H9 (cell line): ENCODE measurements around the gene RFNG. TPM values are rescaled to one million over a fixed set of nuclear protein-coding genes. Genes with fewer than 3 reads are reported as not detected.

Source experiments
- DNase-seq: peaks from one replicate; pipeline ENCODE4 v3.0.0-alpha.2; 2017
- H2AFZ ChIP-seq: one replicate; pipeline ENCODE4 v1.6.1; 2013; ENCODE audit warnings: mild to moderate bottlenecking, low read length, control low read depth, moderate library complexity
- H2AK5ac ChIP-seq: 2 replicates; pipeline ENCODE4 v1.6.1; 2013; ENCODE audit warnings: low read length, control low read depth, mixed read lengths; ENCODE audit not compliant: insufficient read length
- H2BK120ac ChIP-seq: one replicate; pipeline ENCODE4 v1.6.1; 2013; ENCODE audit warnings: low read depth, mild to moderate bottlenecking, low read length, control low read depth, inconsistent platforms; ENCODE audit not compliant: poor library complexity, severe bottlenecking
- H2BK12ac ChIP-seq: 2 replicates; pipeline ENCODE4 v1.6.1; 2013; ENCODE audit warnings: low read length, control low read depth, mixed read lengths, low read depth; ENCODE audit not compliant: insufficient read length
- H2BK15ac ChIP-seq: 2 replicates; pipeline ENCODE4 v1.6.1; 2013; ENCODE audit warnings: low read depth, low read length, control low read depth
- H2BK20ac ChIP-seq: one replicate; pipeline ENCODE4 v1.6.1; 2013; ENCODE audit warnings: low read depth, mild to moderate bottlenecking, low read length, control low read depth, inconsistent platforms; ENCODE audit not compliant: poor library complexity, severe bottlenecking
- H2BK5ac ChIP-seq: 2 replicates; pipeline ENCODE4 v1.6.1; 2013; ENCODE audit warnings: low read length, control low read depth, mixed read lengths; ENCODE audit not compliant: insufficient read length
- H3K14ac ChIP-seq: 2 replicates; pipeline ENCODE4 v1.6.1; 2013; ENCODE audit warnings: low read length, control low read depth; ENCODE audit not compliant: insufficient read depth
- H3K18ac ChIP-seq: 2 replicates; pipeline ENCODE4 v1.6.1; 2013; ENCODE audit warnings: low read depth, mild to moderate bottlenecking, mixed read lengths, low read length, control low read depth; ENCODE audit not compliant: insufficient read length
- H3K23ac ChIP-seq: 2 replicates; pipeline ENCODE4 v1.6.1; 2013; ENCODE audit warnings: low read length, control low read depth, mixed read lengths, low read depth; ENCODE audit not compliant: insufficient read length
- H3K23me2 ChIP-seq: 2 replicates; pipeline ENCODE4 v1.6.1; 2013; ENCODE audit warnings: low read depth, mild to moderate bottlenecking, mixed read lengths, low read length, control low read depth; ENCODE audit not compliant: insufficient read length, poor library complexity, severe bottlenecking
- H3K27ac ChIP-seq: 2 replicates; pipeline ENCODE4 v1.5.1; 2013; ENCODE audit warnings: low read length, control low read depth, mixed read lengths, low read depth; ENCODE audit not compliant: insufficient read length
- H3K27me3 ChIP-seq: 2 replicates; pipeline ENCODE4 v1.6.1; 2013; ENCODE audit warnings: low read length, control low read depth, inconsistent platforms; ENCODE audit not compliant: insufficient read depth
- H3K4ac ChIP-seq: 2 replicates; pipeline ENCODE4 v1.6.1; 2013; ENCODE audit warnings: low read depth, mild to moderate bottlenecking, control low read depth, inconsistent platforms, low read length, moderate library complexity
- H3K4me1 ChIP-seq: 2 replicates; pipeline ENCODE4 v1.6.1; 2013; ENCODE audit warnings: low read length, control low read depth, inconsistent platforms; ENCODE audit not compliant: insufficient read depth
- H3K4me2 ChIP-seq: 2 replicates; pipeline ENCODE4 v1.6.1; 2013; ENCODE audit warnings: low read length, control low read depth, mixed read lengths; ENCODE audit not compliant: insufficient read length, insufficient read depth
- H3K56ac ChIP-seq: 2 replicates; pipeline ENCODE4 v1.6.1; 2013; ENCODE audit warnings: low read depth, mild to moderate bottlenecking, mixed read lengths, low read length, control low read depth; ENCODE audit not compliant: insufficient read length
- H3K79me1 ChIP-seq: 2 replicates; pipeline ENCODE4 v1.6.1; 2013; ENCODE audit warnings: low read depth, mild to moderate bottlenecking, moderate library complexity, low read length, control low read depth, inconsistent platforms; ENCODE audit not compliant: insufficient read depth, poor library complexity, severe bottlenecking
- H3K79me2 ChIP-seq: 2 replicates; pipeline ENCODE4 v1.6.1; 2013; ENCODE audit warnings: low read length, control low read depth, inconsistent platforms; ENCODE audit not compliant: insufficient read depth
- H3K9ac ChIP-seq: 2 replicates; pipeline ENCODE4 v1.6.1; 2013; ENCODE audit warnings: low read length, control low read depth, mixed read lengths; ENCODE audit not compliant: insufficient read length; ENCODE audit errors: extremely low read depth
- H3K9me3 ChIP-seq: one replicate; pipeline ENCODE4 v1.6.1; 2013; ENCODE audit warnings: low read depth, low read length, inconsistent platforms; ENCODE audit not compliant: control insufficient read depth
- H3T11ph ChIP-seq: one replicate; pipeline ENCODE4 v1.6.1; 2013; ENCODE audit warnings: mild to moderate bottlenecking, low read length, control low read depth, inconsistent platforms
- H4K20me1 ChIP-seq: one replicate; pipeline ENCODE4 v1.6.1; 2013; ENCODE audit not compliant: control insufficient read depth, insufficient read length, insufficient read depth
- H4K5ac ChIP-seq: 2 replicates; pipeline ENCODE4 v1.6.1; 2013; ENCODE audit warnings: low read depth, mild to moderate bottlenecking, mixed read lengths, low read length, control low read depth; ENCODE audit not compliant: insufficient read length
- H4K8ac ChIP-seq: replicated peaks from 2 replicates; pipeline ENCODE4 v1.6.1; 2013; ENCODE audit warnings: low read length, control low read depth, mixed read lengths, low read depth; ENCODE audit not compliant: insufficient read length
- H4K91ac ChIP-seq: 2 replicates; pipeline ENCODE4 v1.6.1; 2013; ENCODE audit warnings: low read depth, mild to moderate bottlenecking, moderate library complexity, mixed read lengths, low read length, control low read depth; ENCODE audit not compliant: insufficient read length
- H3K27ac Mint-ChIP-seq, 3 experiments: 2 replicates in 2 of 3; 3 replicates in 1 of 3; pipeline ENCODE4 v1.8.0; 2020 to 2021; ENCODE audit warnings: mixed read lengths in 3 of 3, mild to moderate bottlenecking in 1 of 3, moderate library complexity in 1 of 3
- H3K27me3 Mint-ChIP-seq: 2 replicates; pipeline ENCODE4 v1.8.0; 2021; ENCODE audit warnings: low read depth, mild to moderate bottlenecking, moderate library complexity, mixed read lengths
- H3K36me3 Mint-ChIP-seq, 3 experiments: 2 replicates in 2 of 3; 3 replicates in 1 of 3; pipeline ENCODE4 v1.8.0; 2020 to 2021; ENCODE audit warnings: low read depth in 3 of 3, mixed read lengths in 3 of 3; ENCODE audit not compliant: insufficient read depth in 1 of 3
- H3K4me1 Mint-ChIP-seq, 2 experiments: 2 replicates each; pipeline ENCODE4 v1.8.0; 2020; ENCODE audit warnings: mixed read lengths in 2 of 2
- H3K4me3 Mint-ChIP-seq, 2 experiments: 2 replicates in 1 of 2; 3 replicates in 1 of 2; pipeline ENCODE4 v1.8.0; 2020 to 2021; ENCODE audit warnings: mild to moderate bottlenecking in 2 of 2, mixed read lengths in 2 of 2, moderate library complexity in 1 of 2
- H3K9me3 Mint-ChIP-seq, 2 experiments: 2 replicates in 1 of 2; 3 replicates in 1 of 2; pipeline ENCODE4 v1.8.0; 2020; ENCODE audit warnings: mild to moderate bottlenecking in 2 of 2, mixed read lengths in 2 of 2, moderate library complexity in 1 of 2
- WGBS: extraction: QIAGEN DNeasy Blood & Tissue Kit; methylation state at CpG from one replicate; pipeline ENCODE4 v1.1.7; 2013; ENCODE audit warnings: missing lambda C conversion rate, low lambda C conversion rate, mixed read lengths; ENCODE audit not compliant: insufficient read length; ENCODE audit errors: extremely low coverage; 5-methylcytosine and 5-hydroxymethylcytosine counted together
- total RNA-seq: library from RNA; stranded (reverse); gene quantifications from 2 replicates; pipeline ENCODE4 v1.2.1, GENCODE V29; 2021
- TF ChIP-seq, protein P1 (sequence below): fragments of 200-600 bp; sonication (generic); conservative IDR thresholded peaks from 3 replicates; pipeline ENCODE4 v1.8.0; 2021; ENCODE audit warnings: antibody characterized with exemption, mild to moderate bottlenecking

RFNG gene
- total RNA-seq, 1 experiment from 2014 or later: 34.0 TPM

- no peaks in the 10 kb centered on the region for H3K4me1 ChIP-seq
- no peaks in the 10 kb centered on the region for H4K20me1 ChIP-seq
- H3K27me3 ChIP-seq: no peaks in the 10 kb centered on the region
- no peak overlapping the region for H4K8ac ChIP-seq
- no peaks in the 10 kb centered on the region for H3K9me3 ChIP-seq
- no peak overlapping the region for H3T11ph ChIP-seq
- no peak overlapping the region for H2AFZ ChIP-seq
- peaks cover 0 to 13% of the 10 kb centered on the region in 2 experiments; a peak in 2 of 4 replicates for H3K4me1 Mint-ChIP-seq
- no peak overlapping the region for H2BK120ac ChIP-seq
- H4K91ac ChIP-seq: no peak overlapping the region
- no peak overlapping the region for H3K14ac ChIP-seq
- H3K27ac Mint-ChIP-seq: no peak overlapping the region; a peak in 1 of 7 replicates
- H4K5ac ChIP-seq: no peak overlapping the region
- no peak overlapping the region for H2BK5ac ChIP-seq
- no CpG with 5 or more reads among the region's 28 CpGs for WGBS
- H3K4me2 ChIP-seq: peak overlapping the region; percentile 5
- H2BK12ac ChIP-seq: no peak overlapping the region
- H2BK20ac ChIP-seq: no peak overlapping the region
- H2AK5ac ChIP-seq: no peak overlapping the region
- H3K4ac ChIP-seq: no peak overlapping the region
- H3K9me3 Mint-ChIP-seq: no peaks in the 10 kb centered on the region
- no peak overlapping the region for H3K23ac ChIP-seq
- TF ChIP-seq, protein P1, sequence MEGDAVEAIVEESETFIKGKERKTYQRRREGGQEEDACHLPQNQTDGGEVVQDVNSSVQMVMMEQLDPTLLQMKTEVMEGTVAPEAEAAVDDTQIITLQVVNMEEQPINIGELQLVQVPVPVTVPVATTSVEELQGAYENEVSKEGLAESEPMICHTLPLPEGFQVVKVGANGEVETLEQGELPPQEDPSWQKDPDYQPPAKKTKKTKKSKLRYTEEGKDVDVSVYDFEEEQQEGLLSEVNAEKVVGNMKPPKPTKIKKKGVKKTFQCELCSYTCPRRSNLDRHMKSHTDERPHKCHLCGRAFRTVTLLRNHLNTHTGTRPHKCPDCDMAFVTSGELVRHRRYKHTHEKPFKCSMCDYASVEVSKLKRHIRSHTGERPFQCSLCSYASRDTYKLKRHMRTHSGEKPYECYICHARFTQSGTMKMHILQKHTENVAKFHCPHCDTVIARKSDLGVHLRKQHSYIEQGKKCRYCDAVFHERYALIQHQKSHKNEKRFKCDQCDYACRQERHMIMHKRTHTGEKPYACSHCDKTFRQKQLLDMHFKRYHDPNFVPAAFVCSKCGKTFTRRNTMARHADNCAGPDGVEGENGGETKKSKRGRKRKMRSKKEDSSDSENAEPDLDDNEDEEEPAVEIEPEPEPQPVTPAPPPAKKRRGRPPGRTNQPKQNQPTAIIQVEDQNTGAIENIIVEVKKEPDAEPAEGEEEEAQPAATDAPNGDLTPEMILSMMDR: no peak
- no peak overlapping the region for H3K56ac ChIP-seq
- peak overlapping the region; percentile 78 to 86 for H3K4me3 Mint-ChIP-seq
- no peaks in the 10 kb centered on the region; the same call in 1 of the 2 replicates for H3K27me3 Mint-ChIP-seq
- H3K18ac ChIP-seq: no peak overlapping the region
- H2BK15ac ChIP-seq: no peak overlapping the region
- DNase-seq: no peak
- peaks cover 10 to 38% (median 34%) of the 10 kb centered on the region in 3 experiments; a peak in 6 of 7 replicates for H3K36me3 Mint-ChIP-seq
- no peaks in the 10 kb centered on the region for H3K79me2 ChIP-seq
- peaks cover 2% of the 10 kb centered on the region for H3K79me1 ChIP-seq
- no peak overlapping the region for H3K27ac ChIP-seq
- H3K23me2 ChIP-seq: no peaks in the 10 kb centered on the region
- no peak overlapping the region for H3K9ac ChIP-seq
These were observed 1.4 kb downstream of the RFNG start for GRCh38 chr17:82050152-82050760.
